DOHH2 (cell line): Measurements from ENCODE around the gene POGZ.
A peak's percentile ranks its signal among the peaks of the same experiment; 100 is the strongest.

Experiments
- H3F3A ChIP-seq: fragments of 200-600 bp; sonication (generic), shearing (Covaris generic); 2 replicates; pipeline ENCODE4 v1.6.0; 2016; ENCODE audit warnings: antibody characterized with exemption, mild to moderate bottlenecking; ENCODE audit not compliant: control insufficient read depth, insufficient read depth
- H3K27ac ChIP-seq: fragments of 200-600 bp; sonication (generic); 2 replicates; pipeline ENCODE4 v1.5.1; 2014; ENCODE audit warnings: low read depth, mild to moderate bottlenecking, low read length, moderate library complexity
- H3K27me3 ChIP-seq: fragments of 200-600 bp; sonication (generic); 2 replicates; pipeline ENCODE4 v1.6.1; 2014; ENCODE audit warnings: mild to moderate bottlenecking, low read length, mixed read lengths; ENCODE audit not compliant: control insufficient read depth
- H3K36me3 ChIP-seq: fragments of 200-600 bp; sonication (generic); 2 replicates; pipeline ENCODE4 v1.6.1; 2014; ENCODE audit warnings: mild to moderate bottlenecking, low read length, moderate library complexity, mixed read lengths; ENCODE audit not compliant: control insufficient read depth
- H3K4me1 ChIP-seq: fragments of 200-600 bp; sonication (generic); 2 replicates; pipeline ENCODE4 v1.6.1; 2014; ENCODE audit warnings: mild to moderate bottlenecking, low read length, mixed read lengths; ENCODE audit not compliant: control insufficient read depth
- H3K4me2 ChIP-seq: fragments of 200-600 bp; sonication (generic); 2 replicates; pipeline ENCODE4 v1.6.0; 2014; ENCODE audit warnings: mild to moderate bottlenecking, low read length, moderate library complexity
- H3K4me3 ChIP-seq: fragments of 200-600 bp; sonication (generic); 2 replicates; pipeline ENCODE4 v1.5.1; 2014; ENCODE audit warnings: mild to moderate bottlenecking, low read length, mixed read lengths
- H3K79me2 ChIP-seq: fragments of 200-600 bp; sonication (generic); 2 replicates; pipeline ENCODE4 v1.6.1; 2014; ENCODE audit warnings: mild to moderate bottlenecking, low read length, mixed read lengths; ENCODE audit not compliant: control insufficient read depth
- H3K9me2 ChIP-seq: fragments of 200-600 bp; sonication (generic); replicated peaks from 2 replicates; pipeline ENCODE4 v1.6.1; 2014; ENCODE audit warnings: mild to moderate bottlenecking, low read length, mixed read lengths; ENCODE audit not compliant: control insufficient read depth
- H3K9me3 ChIP-seq: fragments of 200-600 bp; sonication (generic); 2 replicates; pipeline ENCODE4 v1.6.1; 2014; ENCODE audit warnings: antibody characterized with exemption, low read length, mixed read lengths; ENCODE audit not compliant: control insufficient read depth, insufficient read depth
- H4K20me1 ChIP-seq: fragments of 200-600 bp; sonication (generic); 2 replicates; pipeline ENCODE4 v1.6.0; 2014; ENCODE audit warnings: low read depth, mild to moderate bottlenecking, antibody characterized with exemption, low read length, moderate library complexity; ENCODE audit not compliant: control insufficient read depth, insufficient read depth
- EZH2phosphoT487 ChIP-seq: fragments of 200-600 bp; sonication (generic); IDR thresholded peaks from 2 replicates; pipeline ENCODE4 v1.6.1; 2017; ENCODE audit warnings: borderline replicate concordance, mild to moderate bottlenecking, antibody characterized with exemption, low read length, moderate library complexity, mixed read lengths
- TF ChIP-seq, protein P1 (sequence below): fragments of 200-600 bp; sonication (generic); IDR thresholded peaks from one replicate; pipeline ENCODE4 v1.5.1; 2014; ENCODE audit warnings: antibody characterized with exemption, mild to moderate bottlenecking, low read depth, low read length; ENCODE audit not compliant: poor library complexity, severe bottlenecking

The POGZ gene

DNA sequence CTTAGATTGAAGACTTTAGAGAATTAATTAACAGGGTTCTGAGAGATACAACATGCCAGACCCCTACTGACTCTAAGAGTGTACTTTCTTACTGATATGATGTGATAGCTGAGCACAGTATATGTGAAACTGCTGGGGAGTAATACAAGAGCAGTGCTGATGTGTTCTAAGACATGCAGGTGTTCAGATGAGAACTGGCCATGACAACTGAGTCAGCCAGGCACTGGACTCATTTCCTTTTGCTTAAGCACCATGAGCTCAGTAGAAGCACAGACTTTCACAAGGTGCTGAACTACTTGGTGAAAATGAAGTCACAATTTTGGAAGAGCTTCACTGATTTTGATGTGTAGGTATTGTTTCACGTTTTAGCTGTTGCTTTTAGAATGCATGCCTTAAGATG, 15.9 kb upstream of the POGZ start:
- Histone ChIP-seq H3K4me3 (no peak overlapping the region), H4K20me1 (no peaks in the 10 kb centered on the region), H3K27me3 (no peaks in the 10 kb centered on the region), H3K4me1 (no peaks in the 10 kb centered on the region), H3K9me3 (no peaks in the 10 kb centered on the region), H3K79me2 (no peaks in the 10 kb centered on the region), H3K27ac (no peak overlapping the region), H3F3A (no peaks in the 10 kb centered on the region), H3K9me2 (no peaks in the 10 kb centered on the region), H3K4me2 (no peak overlapping the region), H3K36me3 (no peaks in the 10 kb centered on the region)
- no peak for TF ChIP-seq EZH2phosphoT487
- TF ChIP-seq, protein P1, sequence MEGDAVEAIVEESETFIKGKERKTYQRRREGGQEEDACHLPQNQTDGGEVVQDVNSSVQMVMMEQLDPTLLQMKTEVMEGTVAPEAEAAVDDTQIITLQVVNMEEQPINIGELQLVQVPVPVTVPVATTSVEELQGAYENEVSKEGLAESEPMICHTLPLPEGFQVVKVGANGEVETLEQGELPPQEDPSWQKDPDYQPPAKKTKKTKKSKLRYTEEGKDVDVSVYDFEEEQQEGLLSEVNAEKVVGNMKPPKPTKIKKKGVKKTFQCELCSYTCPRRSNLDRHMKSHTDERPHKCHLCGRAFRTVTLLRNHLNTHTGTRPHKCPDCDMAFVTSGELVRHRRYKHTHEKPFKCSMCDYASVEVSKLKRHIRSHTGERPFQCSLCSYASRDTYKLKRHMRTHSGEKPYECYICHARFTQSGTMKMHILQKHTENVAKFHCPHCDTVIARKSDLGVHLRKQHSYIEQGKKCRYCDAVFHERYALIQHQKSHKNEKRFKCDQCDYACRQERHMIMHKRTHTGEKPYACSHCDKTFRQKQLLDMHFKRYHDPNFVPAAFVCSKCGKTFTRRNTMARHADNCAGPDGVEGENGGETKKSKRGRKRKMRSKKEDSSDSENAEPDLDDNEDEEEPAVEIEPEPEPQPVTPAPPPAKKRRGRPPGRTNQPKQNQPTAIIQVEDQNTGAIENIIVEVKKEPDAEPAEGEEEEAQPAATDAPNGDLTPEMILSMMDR = no peak

DNA sequence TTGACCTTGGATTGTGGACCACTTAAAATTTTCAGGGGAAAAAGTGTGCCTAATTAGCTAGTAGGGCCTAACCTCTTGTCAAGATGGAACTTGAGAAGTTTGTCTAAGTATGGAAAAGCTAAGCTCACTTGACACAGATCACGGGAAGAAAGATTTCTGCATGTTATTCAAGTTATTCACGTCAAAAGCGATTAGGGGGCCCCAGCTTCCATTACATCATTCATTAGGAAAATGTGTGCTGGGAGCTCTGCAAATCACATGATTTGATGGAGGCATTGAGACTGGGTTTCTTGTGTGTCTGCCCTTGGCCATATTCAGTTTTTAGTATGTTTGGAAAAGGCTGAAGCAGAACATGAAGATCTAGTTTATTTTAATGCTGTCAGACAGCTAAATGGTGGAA, 15.5 kb upstream of the POGZ start:
- H3K27ac ChIP-seq = no peak overlapping the region
- no peaks in the 10 kb centered on the region for H3K27me3 ChIP-seq
- no peaks in the 10 kb centered on the region for H3K4me1 ChIP-seq
- no peak overlapping the region for H3K4me3 ChIP-seq
- no peaks in the 10 kb centered on the region for H3K36me3 ChIP-seq
- TF ChIP-seq EZH2phosphoT487 = no peak
- TF ChIP-seq, protein P1 = no peak
- H3F3A ChIP-seq = no peaks in the 10 kb centered on the region
- no peaks in the 10 kb centered on the region for H3K79me2 ChIP-seq
- H4K20me1 ChIP-seq = no peaks in the 10 kb centered on the region
- no peaks in the 10 kb centered on the region for H3K9me3 ChIP-seq
- no peak overlapping the region for H3K4me2 ChIP-seq
- no peaks in the 10 kb centered on the region for H3K9me2 ChIP-seq

DNA sequence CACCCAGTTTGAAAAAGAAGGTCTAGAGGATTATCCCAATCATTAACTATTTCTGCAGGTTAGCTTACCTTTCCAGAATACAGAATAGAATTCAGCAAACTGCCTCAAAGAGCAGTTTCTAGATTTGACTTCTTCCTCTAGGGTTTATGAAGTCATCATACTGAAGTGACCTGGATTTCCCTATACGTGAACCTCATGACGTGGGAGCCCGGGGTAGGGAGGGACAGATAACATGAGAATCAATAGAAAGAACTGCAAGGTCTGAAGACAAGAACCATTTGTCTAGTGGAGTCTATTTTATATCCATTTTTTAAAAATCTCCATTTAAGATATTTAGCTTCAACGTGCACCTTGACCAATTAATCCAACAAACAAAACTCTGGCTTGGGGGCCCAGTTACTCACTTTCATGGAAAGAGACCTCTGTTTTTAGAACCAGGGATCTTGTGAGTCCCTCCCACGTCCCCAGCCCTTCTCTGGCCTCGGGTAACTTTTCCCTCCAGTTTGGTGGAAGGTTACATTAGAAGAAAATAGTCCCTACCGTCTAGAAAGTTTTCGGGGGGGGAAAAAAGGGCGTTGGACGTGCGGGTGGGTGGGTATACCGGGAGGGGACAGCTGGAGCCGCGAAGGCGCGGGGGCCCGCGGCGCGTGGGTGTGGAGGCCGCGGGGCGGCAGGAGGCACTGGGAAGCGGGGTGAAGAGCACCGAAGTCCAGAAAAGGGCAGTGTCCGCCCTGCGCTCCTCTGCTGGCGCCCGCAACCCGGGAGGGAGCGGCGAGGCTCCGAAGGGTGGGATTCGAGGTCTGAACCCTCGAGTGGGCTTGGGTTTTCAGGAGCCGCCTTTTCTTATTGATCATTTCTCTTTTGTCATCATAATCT, 13.8 kb upstream of the POGZ start:
- H3K27ac ChIP-seq = no peak overlapping the region
- peak overlapping the region; percentile 12 for H3K4me3 ChIP-seq
- no peaks in the 10 kb centered on the region for H3K9me2 ChIP-seq
- H3K79me2 ChIP-seq = no peaks in the 10 kb centered on the region
- no peaks in the 10 kb centered on the region for H3K27me3 ChIP-seq
- TF ChIP-seq, protein P1 = no peak
- TF ChIP-seq EZH2phosphoT487 = no peak
- H3K9me3 ChIP-seq = no peaks in the 10 kb centered on the region
- no peaks in the 10 kb centered on the region for H3K36me3 ChIP-seq
- H4K20me1 ChIP-seq = no peaks in the 10 kb centered on the region
- no peaks in the 10 kb centered on the region for H3K4me1 ChIP-seq
- no peaks in the 10 kb centered on the region for H3F3A ChIP-seq
- H3K4me2 ChIP-seq = peak overlapping the region; percentile 14; the same call in 1 of the 2 replicates
